Fibroblast of mammary gland (primary cell): ENCODE results near the gene CREB1.

Experiments used
- DNase-seq: peaks from one replicate; pipeline ENCODE4 v3.0.0-alpha.2; 2010; ENCODE audit warnings: low read depth
- H3K4me3 ChIP-seq: 2 replicates; pipeline ENCODE4 v1.5.1; 2011; ENCODE audit warnings: low read depth, mild to moderate bottlenecking, low read length, moderate library complexity; ENCODE audit not compliant: control insufficient read depth
- CTCF ChIP-seq: conservative IDR thresholded peaks from 2 replicates; pipeline ENCODE4 v1.5.1; 2011; ENCODE audit warnings: low read depth, low read length, inconsistent platforms; ENCODE audit not compliant: control insufficient read depth, insufficient read depth

The CREB1 gene

GRCh38 chr2:207600231-207600630 lies 70.5 kb downstream of the CREB1 start:
- H3K4me3 ChIP-seq: no peak overlapping the region
- no peak for TF ChIP-seq CTCF
- DNase-seq: no peak

- DNase-seq: peak; percentile 26
- TF ChIP-seq CTCF: no peak
- H3K4me3 ChIP-seq: no peak overlapping the region
These were observed 72.0 kb downstream of the CREB1 start for GRCh38 chr2:207601774-207602173.

- no peak for DNase-seq
- no peak overlapping the region for H3K4me3 ChIP-seq
These were observed 73.7 kb downstream of the CREB1 start for GRCh38 chr2:207603486-207603885.

GRCh38 chr2:207606399-207606798 lies 76.6 kb downstream of the CREB1 start:
- no peak for TF ChIP-seq CTCF
- no peak for DNase-seq
- no peak overlapping the region for H3K4me3 ChIP-seq

More at GRCh38 chr2:207603486-207603885, 73.7 kb downstream of the CREB1 start:
- TF ChIP-seq CTCF: no peak

GRCh38 chr2:207606829-207607228 lies 77.1 kb downstream of the CREB1 start:
- H3K4me3 ChIP-seq: no peak overlapping the region
- no peak for TF ChIP-seq CTCF
- no peak for DNase-seq

- H3K4me3 ChIP-seq: no peak overlapping the region
- no peak for TF ChIP-seq CTCF
- DNase-seq: no peak
These were observed 83.0 kb downstream of the CREB1 start for GRCh38 chr2:207612714-207613113.

- no peak for TF ChIP-seq CTCF
- no peak for DNase-seq
- H3K4me3 ChIP-seq: no peak overlapping the region
These were observed 85.1 kb downstream of the CREB1 start for GRCh38 chr2:207614824-207615223.
